HFFc6 (cell line): ENCODE results near the gene NKD2. TPM values are rescaled to one million over a fixed set of nuclear protein-coding genes. Genes with fewer than 3 reads are reported as not detected.

Experiments used
- DNase-seq: peaks from one replicate; pipeline ENCODE4 v3.0.0-alpha.2; 2018
- H3K27ac Mint-ChIP-seq: 2 replicates; pipeline ENCODE4 v1.8.0; 2020; ENCODE audit warnings: mild to moderate bottlenecking, mixed read lengths
- H3K27me3 Mint-ChIP-seq: 2 replicates; pipeline ENCODE4 v1.8.0; 2021; ENCODE audit warnings: mild to moderate bottlenecking, moderate library complexity, mixed read lengths; ENCODE audit not compliant: insufficient read depth
- H3K36me3 Mint-ChIP-seq: 2 replicates; pipeline ENCODE4 v1.8.0; 2021; ENCODE audit warnings: low read depth, mixed read lengths
- H3K4me1 Mint-ChIP-seq: 2 replicates; pipeline ENCODE4 v1.8.0; 2020; ENCODE audit warnings: low read depth, mixed read lengths
- H3K4me3 Mint-ChIP-seq: 2 replicates; pipeline ENCODE4 v1.8.0; 2020; ENCODE audit warnings: mild to moderate bottlenecking, moderate library complexity, mixed read lengths
- H3K9me3 Mint-ChIP-seq: 2 replicates; pipeline ENCODE4 v1.8.0; 2020; ENCODE audit warnings: mild to moderate bottlenecking, mixed read lengths
- total RNA-seq, 6 experiments: library from RNA; stranded (reverse); fragmentation: NEBNext Ultra II Directional; extraction: Animal tissue kit (Norgen Biotek cat#: 25700); gene quantifications; 2 replicates in 1 of 6; 3 replicates in 5 of 6; pipeline ENCODE4 v1.2.3, GENCODE V29; 2021
- TF ChIP-seq, protein P1 (sequence below): fragments of 200-600 bp; sonication (generic); IDR thresholded peaks from 2 replicates; pipeline ENCODE4 v1.5.0; 2021; ENCODE audit warnings: antibody characterized with exemption, mild to moderate bottlenecking

NKD2 gene
- total RNA-seq, 6 experiments from 2014 or later, result not detected

DNA sequence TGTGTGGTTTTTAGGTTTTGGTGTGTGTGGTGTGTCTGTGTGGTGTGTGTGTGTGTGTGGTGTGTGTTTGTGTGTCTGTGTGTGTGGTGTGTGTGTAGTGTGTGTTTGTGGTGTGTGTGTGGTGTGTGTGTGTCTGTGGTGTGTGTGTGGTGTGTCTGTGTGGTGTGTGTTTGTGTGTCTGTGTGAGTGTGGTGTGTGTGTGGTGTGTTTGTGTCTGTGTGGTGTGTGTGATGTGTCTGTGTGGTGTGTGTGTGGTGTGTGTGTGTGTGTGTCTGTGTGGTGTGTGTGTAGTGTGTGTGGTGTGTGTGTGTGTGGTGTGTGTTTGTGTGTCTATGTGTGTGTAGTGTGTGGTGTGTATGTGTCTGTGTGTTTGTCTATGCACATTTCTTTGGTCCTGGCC is 25.0 kb upstream of the NKD2 start:
- Mint-ChIP-seq H3K9me3 (peaks cover 35% of the 10 kb centered on the region), H3K4me3 (no peak overlapping the region), H3K27ac (no peak overlapping the region), H3K4me1 (peaks cover 17% of the 10 kb centered on the region), H3K27me3 (peaks cover 43% of the 10 kb centered on the region), H3K36me3 (0 out of 2 replicates have a peak, but pooled peaks cover 4% of the 10 kb centered on the region)
- no peak for DNase-seq
- TF ChIP-seq, protein P1, sequence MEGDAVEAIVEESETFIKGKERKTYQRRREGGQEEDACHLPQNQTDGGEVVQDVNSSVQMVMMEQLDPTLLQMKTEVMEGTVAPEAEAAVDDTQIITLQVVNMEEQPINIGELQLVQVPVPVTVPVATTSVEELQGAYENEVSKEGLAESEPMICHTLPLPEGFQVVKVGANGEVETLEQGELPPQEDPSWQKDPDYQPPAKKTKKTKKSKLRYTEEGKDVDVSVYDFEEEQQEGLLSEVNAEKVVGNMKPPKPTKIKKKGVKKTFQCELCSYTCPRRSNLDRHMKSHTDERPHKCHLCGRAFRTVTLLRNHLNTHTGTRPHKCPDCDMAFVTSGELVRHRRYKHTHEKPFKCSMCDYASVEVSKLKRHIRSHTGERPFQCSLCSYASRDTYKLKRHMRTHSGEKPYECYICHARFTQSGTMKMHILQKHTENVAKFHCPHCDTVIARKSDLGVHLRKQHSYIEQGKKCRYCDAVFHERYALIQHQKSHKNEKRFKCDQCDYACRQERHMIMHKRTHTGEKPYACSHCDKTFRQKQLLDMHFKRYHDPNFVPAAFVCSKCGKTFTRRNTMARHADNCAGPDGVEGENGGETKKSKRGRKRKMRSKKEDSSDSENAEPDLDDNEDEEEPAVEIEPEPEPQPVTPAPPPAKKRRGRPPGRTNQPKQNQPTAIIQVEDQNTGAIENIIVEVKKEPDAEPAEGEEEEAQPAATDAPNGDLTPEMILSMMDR, result no peak

DNA sequence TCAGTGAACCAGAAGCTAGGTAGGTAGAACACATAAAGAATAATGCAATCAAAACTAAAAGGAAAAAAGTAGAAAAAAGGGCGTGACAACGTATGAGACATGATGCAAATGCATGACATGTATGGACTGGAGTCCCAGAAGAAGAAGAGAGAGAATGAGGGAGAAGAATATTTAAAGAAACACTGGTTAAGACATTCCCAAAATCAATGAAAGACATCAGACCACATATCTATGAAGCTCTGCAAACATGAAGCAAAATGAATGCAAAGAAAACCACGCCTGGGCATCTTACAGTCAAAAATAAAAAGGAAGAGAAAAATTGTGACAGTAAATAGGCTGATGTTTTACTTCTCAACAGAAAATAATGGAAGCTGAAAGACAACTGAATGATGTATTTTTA is 23.8 kb upstream of the NKD2 start:
- H3K27me3 Mint-ChIP-seq, result peaks cover 40% of the 10 kb centered on the region
- TF ChIP-seq, protein P1, result no peak
- DNase-seq, result no peak
- no peak overlapping the region for H3K4me3 Mint-ChIP-seq
- H3K9me3 Mint-ChIP-seq, result peaks cover 35% of the 10 kb centered on the region
- H3K4me1 Mint-ChIP-seq, result peaks cover 17% of the 10 kb centered on the region
- no peak overlapping the region for H3K27ac Mint-ChIP-seq
- H3K36me3 Mint-ChIP-seq, result 0 out of 2 replicates have a peak, but pooled peaks cover 4% of the 10 kb centered on the region

DNA sequence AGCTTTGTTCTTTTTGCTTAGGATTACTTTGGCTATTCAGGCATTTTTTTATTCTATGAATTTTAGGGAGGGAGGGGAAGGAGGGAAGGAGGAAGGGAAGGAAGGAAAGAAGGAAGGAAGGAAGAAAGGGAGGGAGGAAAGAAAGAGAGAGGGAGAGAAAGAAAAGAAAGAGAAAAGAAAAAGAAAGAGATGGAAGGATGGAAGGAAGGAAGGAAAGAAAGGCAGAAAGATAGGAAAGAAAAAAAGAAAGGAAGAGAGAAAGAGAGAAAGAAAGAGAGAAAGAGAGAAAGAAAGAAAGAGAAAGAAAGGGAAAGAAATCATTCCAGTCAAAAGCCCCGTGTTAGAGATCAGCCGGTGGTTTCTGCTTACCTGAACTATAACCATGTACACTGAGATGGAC is 20.8 kb upstream of the NKD2 start:
- Mint-ChIP-seq H3K4me1 (no peaks in the 10 kb centered on the region), H3K4me3 (no peak overlapping the region), H3K9me3 (peaks cover 35% of the 10 kb centered on the region), H3K36me3 (0 out of 2 replicates have a peak, but pooled peaks cover 4% of the 10 kb centered on the region), H3K27me3 (peaks cover 44% of the 10 kb centered on the region), H3K27ac (no peak overlapping the region)
- TF ChIP-seq, protein P1, result no peak
- DNase-seq, result no peak

DNA sequence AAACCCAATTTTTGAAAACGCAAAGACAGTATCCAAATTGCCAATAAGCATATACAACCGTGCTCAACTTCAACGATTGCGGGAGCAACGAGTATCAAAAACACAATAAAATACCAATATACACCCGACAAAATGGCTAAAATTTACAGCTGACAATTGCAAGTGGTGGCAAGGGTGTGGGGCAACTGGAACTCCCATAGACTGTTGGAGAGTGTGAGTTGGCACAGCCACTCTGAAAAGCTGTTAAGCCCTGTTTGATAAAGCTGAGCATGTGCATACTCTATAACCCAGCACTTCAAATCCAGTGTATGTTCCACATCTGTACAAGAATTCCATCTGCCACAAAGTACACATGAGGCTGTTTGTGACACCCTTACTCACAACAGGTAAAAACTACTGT is 20.3 kb upstream of the NKD2 start:
- Mint-ChIP-seq H3K36me3 (0 out of 2 replicates have a peak, but pooled peaks cover 4% of the 10 kb centered on the region), H3K4me1 (no peaks in the 10 kb centered on the region; the same call in 1 of the 2 replicates), H3K4me3 (no peak overlapping the region), H3K9me3 (peaks cover 35% of the 10 kb centered on the region), H3K27ac (no peak overlapping the region), H3K27me3 (peaks cover 43% of the 10 kb centered on the region)
- DNase-seq, result no peak
- TF ChIP-seq, protein P1, result no peak

DNA sequence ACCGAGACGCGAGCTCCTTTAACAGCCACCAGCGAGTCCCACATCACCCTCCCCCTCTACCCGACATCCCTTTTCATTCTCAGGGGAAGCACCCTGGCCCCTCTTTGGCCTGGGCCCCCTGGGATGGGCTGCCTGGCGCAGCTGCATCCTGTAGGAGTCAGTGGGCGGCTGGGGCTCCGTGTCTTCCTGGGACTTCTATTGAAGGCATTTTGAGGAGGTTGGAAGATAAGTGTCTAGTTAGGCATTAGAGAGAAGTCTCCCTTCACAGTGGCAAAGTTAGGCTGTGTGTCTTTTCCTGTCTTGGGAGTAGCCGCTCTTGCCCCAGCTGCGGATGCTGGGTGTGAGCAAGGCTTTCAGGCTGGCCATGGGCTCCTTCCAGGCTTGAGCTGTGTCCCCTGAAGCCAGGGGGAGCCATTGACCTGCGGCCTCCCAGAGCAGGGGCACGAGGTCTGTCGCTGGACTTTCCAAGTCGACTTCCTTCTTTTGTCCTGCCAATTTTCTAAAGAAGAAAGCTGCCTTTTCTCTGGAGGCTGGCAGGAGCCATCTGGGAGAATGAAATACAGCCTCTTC is 18.6 kb upstream of the NKD2 start:
- H3K4me3 Mint-ChIP-seq, result no peak overlapping the region
- no peak overlapping the region for H3K27ac Mint-ChIP-seq
- TF ChIP-seq, protein P1, result no peak; the same call in 1 of the 2 replicates

More for the DNA sequence above, 18.6 kb upstream of the NKD2 start:
- H3K9me3 Mint-ChIP-seq, result peaks cover 28% of the 10 kb centered on the region
- H3K36me3 Mint-ChIP-seq, result 0 out of 2 replicates have a peak, but pooled peaks cover 4% of the 10 kb centered on the region
- H3K27me3 Mint-ChIP-seq, result peaks cover 40% of the 10 kb centered on the region
- DNase-seq, result no peak
- H3K4me1 Mint-ChIP-seq, result no peaks in the 10 kb centered on the region; the same call in 1 of the 2 replicates
